ENCODE results near the gene ATG16L2.
A peak's percentile ranks its signal among the peaks of the same experiment; 100 is the strongest.
"Not testable (repeated sequence)": the region's sequence is repeated elsewhere in the genome, so short reads cannot be mapped to it uniquely, and the experiment has no call there.

The ATG16L2 gene

GRCh38 chr11:72826191-72826941 lies 12.2 kb downstream of the ATG16L2 start:
- DNase-seq, result no peak

- no peak for DNase-seq
Measured at GRCh38 chr11:72826942-72827480, 12.8 kb downstream of the ATG16L2 start.

GRCh38 chr11:72827656-72828055 lies 13.4 kb downstream of the ATG16L2 start:
- DNase-seq, result not testable (repeated sequence)

- no peak for DNase-seq
Measured at GRCh38 chr11:72828081-72828567, 13.9 kb downstream of the ATG16L2 start.

- no peak for DNase-seq
Measured at GRCh38 chr11:72828692-72829101, 14.5 kb downstream of the ATG16L2 start.

- no peak for DNase-seq
Measured at GRCh38 chr11:72829178-72829577, 15.0 kb downstream of the ATG16L2 start.

GRCh38 chr11:72829884-72830533 lies 15.8 kb downstream of the ATG16L2 start:
- no peak for DNase-seq

GRCh38 chr11:72831521-72832300 lies 17.5 kb downstream of the ATG16L2 start:
- peak; percentile 17 for DNase-seq

GRCh38 chr11:72832301-72833082 lies 18.3 kb downstream of the ATG16L2 start:
- DNase-seq, result no peak

GRCh38 chr11:72833083-72833733 lies 19.0 kb downstream of the ATG16L2 start:
- no peak for DNase-seq

- DNase-seq, result no peak
Measured at GRCh38 chr11:72833811-72834493, 19.7 kb downstream of the ATG16L2 start.

- DNase-seq, result no peak
Measured at GRCh38 chr11:72834905-72835304, 20.7 kb downstream of the ATG16L2 start.

- no peak for DNase-seq
Measured at GRCh38 chr11:72836111-72836510, 21.9 kb downstream of the ATG16L2 start.

GRCh38 chr11:72838691-72839305 lies 24.6 kb downstream of the ATG16L2 start:
- no peak for DNase-seq

GRCh38 chr11:72840780-72841179 lies 26.6 kb downstream of the ATG16L2 start:
- DNase-seq, result no peak

GRCh38 chr11:72841397-72841796 lies 27.2 kb downstream of the ATG16L2 start:
- DNase-seq, result no peak

- DNase-seq, result no peak
Measured at GRCh38 chr11:72842126-72842525, 27.9 kb downstream of the ATG16L2 start.

- no peak for DNase-seq
Measured at GRCh38 chr11:72842653-72843330, 28.6 kb downstream of the ATG16L2 start.

GRCh38 chr11:72844356-72844755 lies 30.1 kb downstream of the ATG16L2 start:
- DNase-seq, result no peak

GRCh38 chr11:72848846-72849466 lies 34.7 kb downstream of the ATG16L2 start:
- DNase-seq, result no peak

Measured in stimulated activated naive CD4-positive, alpha-beta T cell treated with Interleukin-2 at 50 U/mL for 16 hours (primary cell).